GM12874 (cell line): ENCODE results near the gene SMIM3.

Experiments used
- TF ChIP-seq, protein P1 (sequence below): IDR thresholded peaks from 2 replicates; pipeline ENCODE4 v1.5.1; 2011; ENCODE audit warnings: low read depth, mild to moderate bottlenecking, control low read depth, low read length, moderate library complexity; ENCODE audit not compliant: insufficient read depth

Gene SMIM3

DNA sequence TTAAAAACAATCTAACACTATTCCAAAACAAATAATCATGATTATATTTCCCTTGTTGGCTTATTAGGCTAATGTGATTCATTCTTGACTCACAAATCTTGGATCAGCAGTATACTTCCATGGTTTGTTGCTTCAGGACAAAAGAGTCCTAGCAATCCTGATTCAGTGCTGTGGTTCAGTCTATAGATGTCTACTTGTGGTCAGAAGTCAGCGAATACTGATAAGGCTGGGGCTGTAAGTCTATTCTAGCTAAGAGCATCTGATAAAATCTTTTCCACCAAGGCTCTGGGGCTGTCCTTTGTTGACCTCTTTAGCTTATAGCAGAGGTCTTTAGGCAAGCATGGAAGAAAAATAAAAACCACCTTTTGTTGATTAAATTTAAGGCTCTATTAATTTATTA is 4.4 kb upstream of the SMIM3 start:
- TF ChIP-seq, protein P1, sequence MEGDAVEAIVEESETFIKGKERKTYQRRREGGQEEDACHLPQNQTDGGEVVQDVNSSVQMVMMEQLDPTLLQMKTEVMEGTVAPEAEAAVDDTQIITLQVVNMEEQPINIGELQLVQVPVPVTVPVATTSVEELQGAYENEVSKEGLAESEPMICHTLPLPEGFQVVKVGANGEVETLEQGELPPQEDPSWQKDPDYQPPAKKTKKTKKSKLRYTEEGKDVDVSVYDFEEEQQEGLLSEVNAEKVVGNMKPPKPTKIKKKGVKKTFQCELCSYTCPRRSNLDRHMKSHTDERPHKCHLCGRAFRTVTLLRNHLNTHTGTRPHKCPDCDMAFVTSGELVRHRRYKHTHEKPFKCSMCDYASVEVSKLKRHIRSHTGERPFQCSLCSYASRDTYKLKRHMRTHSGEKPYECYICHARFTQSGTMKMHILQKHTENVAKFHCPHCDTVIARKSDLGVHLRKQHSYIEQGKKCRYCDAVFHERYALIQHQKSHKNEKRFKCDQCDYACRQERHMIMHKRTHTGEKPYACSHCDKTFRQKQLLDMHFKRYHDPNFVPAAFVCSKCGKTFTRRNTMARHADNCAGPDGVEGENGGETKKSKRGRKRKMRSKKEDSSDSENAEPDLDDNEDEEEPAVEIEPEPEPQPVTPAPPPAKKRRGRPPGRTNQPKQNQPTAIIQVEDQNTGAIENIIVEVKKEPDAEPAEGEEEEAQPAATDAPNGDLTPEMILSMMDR = no peak

GRCh38 chr5:150777685-150778084 is 872 bp upstream of the SMIM3 start:
- TF ChIP-seq, protein P1 = no peak

DNA sequence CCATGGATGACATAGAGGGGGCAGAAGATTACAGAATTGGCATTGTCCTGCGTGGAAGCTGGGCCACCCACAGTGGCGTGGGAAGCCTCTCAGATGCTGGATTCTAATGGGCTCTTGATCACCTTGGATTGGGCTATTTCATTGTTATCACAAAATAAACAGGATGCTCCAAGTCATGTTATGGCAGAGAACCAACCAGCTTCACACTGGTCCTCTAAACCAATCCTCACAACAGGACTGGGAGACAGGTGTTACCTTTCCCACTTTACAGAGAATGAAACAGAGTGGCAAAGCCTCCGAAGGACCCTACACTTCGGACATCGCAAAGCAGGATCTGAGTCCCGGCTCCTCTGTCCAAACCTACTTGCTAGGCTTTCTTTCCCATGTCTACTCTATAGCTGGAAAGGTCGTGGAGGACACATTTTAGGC is 455 bp upstream of the SMIM3 start:
- TF ChIP-seq, protein P1 = no peak

- TF ChIP-seq, protein P1 = no peak
Measured at GRCh38 chr5:150779397-150780186, 1.0 kb downstream of the SMIM3 start.

- TF ChIP-seq, protein P1 = no peak
Measured at GRCh38 chr5:150780187-150780692, 1.7 kb downstream of the SMIM3 start.

DNA sequence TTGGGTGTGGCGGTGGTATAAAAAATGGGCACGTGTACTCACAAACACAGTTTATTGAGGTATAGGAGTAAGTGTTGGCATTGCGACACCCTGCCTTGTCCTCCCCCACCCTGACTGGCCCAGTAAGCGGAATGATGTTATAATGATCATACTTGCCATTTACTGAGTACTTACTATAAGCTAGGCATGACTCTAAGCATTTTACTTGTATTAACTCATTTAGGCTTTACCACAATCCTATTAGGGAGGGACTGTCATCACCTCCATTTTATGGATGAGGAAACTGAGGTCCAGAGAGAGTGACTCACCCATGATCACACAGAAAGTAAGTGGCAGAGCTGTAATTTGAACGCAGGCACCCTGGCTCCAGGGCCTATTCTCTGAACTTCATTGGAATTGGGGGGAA is 2.3 kb downstream of the SMIM3 start:
- TF ChIP-seq, protein P1 = no peak

- TF ChIP-seq, protein P1 = no peak
Measured at GRCh38 chr5:150781706-150782614, 3.4 kb downstream of the SMIM3 start.
